ENCODE results near the gene PTPRK.

DNA sequence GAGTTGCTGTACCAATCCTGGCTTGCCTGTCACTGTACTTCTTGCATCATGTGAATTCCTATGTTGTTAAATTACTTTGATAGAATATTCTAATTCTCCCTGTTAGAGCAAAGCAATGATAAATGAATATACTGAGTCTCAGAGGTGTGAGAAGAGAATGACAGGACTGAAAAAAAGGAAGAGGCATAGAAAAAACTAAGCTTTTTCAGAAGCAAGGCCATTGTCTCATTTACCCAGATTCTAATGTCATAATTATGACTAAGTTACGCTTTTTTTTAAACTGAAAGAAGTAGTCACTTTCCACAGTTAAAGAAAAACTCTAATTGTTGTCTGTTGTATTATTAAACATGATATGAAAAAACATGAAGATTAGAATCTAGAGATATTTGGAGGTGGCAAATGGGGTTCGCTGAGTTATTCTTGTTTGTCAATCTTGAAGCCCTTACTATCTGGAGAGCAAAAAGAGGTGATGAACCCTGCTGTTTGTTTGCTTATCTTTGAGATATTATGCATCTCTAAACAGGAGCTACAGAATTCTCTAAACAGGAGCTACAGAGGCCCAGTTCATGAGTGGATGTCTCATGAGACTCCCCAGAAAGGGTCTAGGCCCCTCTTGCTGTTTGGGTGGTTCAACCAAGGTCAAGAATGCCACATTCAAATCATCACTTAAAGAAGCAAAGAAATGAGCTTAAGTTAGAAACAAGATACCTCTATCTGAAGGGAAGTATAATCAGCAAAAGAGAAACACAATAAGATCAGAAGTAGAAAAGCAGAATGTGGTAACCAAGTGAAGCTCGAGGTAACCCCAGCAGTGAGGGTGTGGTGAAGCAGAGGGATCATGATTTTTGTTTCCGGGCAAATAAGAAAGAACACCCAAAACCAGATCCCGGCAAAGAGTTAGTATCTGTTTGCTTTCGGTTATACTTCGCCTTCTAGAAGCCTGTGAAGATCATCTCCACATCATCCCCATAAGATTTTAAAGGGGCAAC is 586.3 kb downstream of the PTPRK start:
- TF ChIP-seq, protein P1, sequence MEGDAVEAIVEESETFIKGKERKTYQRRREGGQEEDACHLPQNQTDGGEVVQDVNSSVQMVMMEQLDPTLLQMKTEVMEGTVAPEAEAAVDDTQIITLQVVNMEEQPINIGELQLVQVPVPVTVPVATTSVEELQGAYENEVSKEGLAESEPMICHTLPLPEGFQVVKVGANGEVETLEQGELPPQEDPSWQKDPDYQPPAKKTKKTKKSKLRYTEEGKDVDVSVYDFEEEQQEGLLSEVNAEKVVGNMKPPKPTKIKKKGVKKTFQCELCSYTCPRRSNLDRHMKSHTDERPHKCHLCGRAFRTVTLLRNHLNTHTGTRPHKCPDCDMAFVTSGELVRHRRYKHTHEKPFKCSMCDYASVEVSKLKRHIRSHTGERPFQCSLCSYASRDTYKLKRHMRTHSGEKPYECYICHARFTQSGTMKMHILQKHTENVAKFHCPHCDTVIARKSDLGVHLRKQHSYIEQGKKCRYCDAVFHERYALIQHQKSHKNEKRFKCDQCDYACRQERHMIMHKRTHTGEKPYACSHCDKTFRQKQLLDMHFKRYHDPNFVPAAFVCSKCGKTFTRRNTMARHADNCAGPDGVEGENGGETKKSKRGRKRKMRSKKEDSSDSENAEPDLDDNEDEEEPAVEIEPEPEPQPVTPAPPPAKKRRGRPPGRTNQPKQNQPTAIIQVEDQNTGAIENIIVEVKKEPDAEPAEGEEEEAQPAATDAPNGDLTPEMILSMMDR (IDR thresholded peaks at IDR 0.05 in 2 of 3, conservative IDR thresholded peaks at IDR 0.05 in 1 of 3; ENCODE audit: control insufficient read depth in 2 of 3, extremely low read depth in 1 of 3, insufficient read depth in 1 of 3, low read depth in 3 of 3, low read length in 3 of 3), result no peak
- TF ChIP-seq LARP7 (IDR thresholded peaks at IDR 0.05) (no peak), TAF1 (IDR thresholded peaks at IDR 0.05; ENCODE audit: borderline replicate concordance, low read depth, low read length) (no peak), STAT1 (conservative IDR thresholded peaks at IDR 0.05) (no peak), FOXK2 (IDR thresholded peaks at IDR 0.05) (no peak), CEBPB (IDR thresholded peaks at IDR 0.05; ENCODE audit: borderline replicate concordance in 1 of 2, low read depth in 2 of 2, low read length in 2 of 2) (no peak), SIX5 (IDR thresholded peaks at IDR 0.05; ENCODE audit: low read depth, low read length, severe bottlenecking) (no peak), ATF7 (IDR thresholded peaks at IDR 0.05; ENCODE audit: low read depth) (no peak), CBFB (IDR thresholded peaks at IDR 0.05; ENCODE audit: low read depth) (no peak)
- TF ChIP-seq, protein P2, sequence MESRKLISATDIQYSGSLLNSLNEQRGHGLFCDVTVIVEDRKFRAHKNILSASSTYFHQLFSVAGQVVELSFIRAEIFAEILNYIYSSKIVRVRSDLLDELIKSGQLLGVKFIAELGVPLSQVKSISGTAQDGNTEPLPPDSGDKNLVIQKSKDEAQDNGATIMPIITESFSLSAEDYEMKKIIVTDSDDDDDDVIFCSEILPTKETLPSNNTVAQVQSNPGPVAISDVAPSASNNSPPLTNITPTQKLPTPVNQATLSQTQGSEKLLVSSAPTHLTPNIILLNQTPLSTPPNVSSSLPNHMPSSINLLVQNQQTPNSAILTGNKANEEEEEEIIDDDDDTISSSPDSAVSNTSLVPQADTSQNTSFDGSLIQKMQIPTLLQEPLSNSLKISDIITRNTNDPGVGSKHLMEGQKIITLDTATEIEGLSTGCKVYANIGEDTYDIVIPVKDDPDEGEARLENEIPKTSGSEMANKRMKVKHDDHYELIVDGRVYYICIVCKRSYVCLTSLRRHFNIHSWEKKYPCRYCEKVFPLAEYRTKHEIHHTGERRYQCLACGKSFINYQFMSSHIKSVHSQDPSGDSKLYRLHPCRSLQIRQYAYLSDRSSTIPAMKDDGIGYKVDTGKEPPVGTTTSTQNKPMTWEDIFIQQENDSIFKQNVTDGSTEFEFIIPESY (IDR thresholded peaks at IDR 0.05), result no peak
- TF ChIP-seq, protein P3, sequence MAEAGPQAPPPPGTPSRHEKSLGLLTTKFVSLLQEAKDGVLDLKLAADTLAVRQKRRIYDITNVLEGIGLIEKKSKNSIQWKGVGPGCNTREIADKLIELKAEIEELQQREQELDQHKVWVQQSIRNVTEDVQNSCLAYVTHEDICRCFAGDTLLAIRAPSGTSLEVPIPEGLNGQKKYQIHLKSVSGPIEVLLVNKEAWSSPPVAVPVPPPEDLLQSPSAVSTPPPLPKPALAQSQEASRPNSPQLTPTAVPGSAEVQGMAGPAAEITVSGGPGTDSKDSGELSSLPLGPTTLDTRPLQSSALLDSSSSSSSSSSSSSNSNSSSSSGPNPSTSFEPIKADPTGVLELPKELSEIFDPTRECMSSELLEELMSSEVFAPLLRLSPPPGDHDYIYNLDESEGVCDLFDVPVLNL (IDR thresholded peaks at IDR 0.05; ENCODE audit: low read depth, low read length), result no peak

All from GM12878 (cell line).